Pancreas (tissue), 10 donors: Measurements from ENCODE around the gene PMM2. TPM values are rescaled to one million over a fixed set of nuclear protein-coding genes. Genes with fewer than 3 reads are reported as not detected.
A peak's percentile ranks its signal among the peaks of the same experiment; 100 is the strongest.

Source experiments
- ATAC-seq, 4 donors: fragments of 200-7000 bp; cut with Tn5 transposase; one replicate each; pipeline versions ENCODE4 v1.8.0 to v1.9.1; 2020; ENCODE audit warnings: mild to moderate bottlenecking in 4 of 4, moderate library complexity in 4 of 4
- DNase-seq, 6 donors: peaks; one replicate each; pipeline ENCODE4 v3.0.0-alpha.2; 2020
- FAIRE-seq: peaks from 2 replicates; lab custom pipeline; 2012; peaks lifted over from hg19 to GRCh38; lab: Jason Lieb, UNC
- H3K27ac ChIP-seq, 4 donors: fragments of 200-600 bp; sonication (generic); 1 replicate in 3 of 4; 2 replicates in 1 of 4; pipeline versions ENCODE4 v1.5.0 to v1.8.0; 2020
- H3K27me3 ChIP-seq, 4 donors: fragments of 200-600 bp; one replicate each; pipeline ENCODE4 v1.8.0; 2021
- H3K36me3 ChIP-seq, 3 donors: fragments of 200-600 bp; sonication (generic) in 1 of 3; one replicate each; pipeline versions ENCODE4 v1.5.0 to v1.8.0; 2020 to 2021
- H3K4me1 ChIP-seq, 3 donors: fragments of 200-600 bp; one replicate each; pipeline ENCODE4 v1.8.0; 2021
- H3K4me3 ChIP-seq, 4 donors: fragments of 200-600 bp; sonication (generic) in 2 of 4; one replicate each; pipeline versions ENCODE4 v1.5.0 to v1.8.0; 2020 to 2021
- H3K9me3 ChIP-seq, 4 donors: fragments of 200-600 bp; one replicate each; pipeline ENCODE4 v1.8.0; 2021
- CTCF ChIP-seq, 4 donors: fragments of 200-600 bp; sonication (generic) in 3 of 4; IDR thresholded peaks; one replicate each; pipeline versions ENCODE4 v1.5.0 to v1.8.0; 2021; ENCODE audit warnings: antibody characterized with exemption in 4 of 4
- WGBS, 2 donors: extraction: QIAGEN DNeasy Blood & Tissue Kit; methylation state at CpG; one replicate each; pipeline ENCODE4 v1.1.7; 2013; 5-methylcytosine and 5-hydroxymethylcytosine counted together
- intact Hi-C, 3 donors: fragments of 100-400 bp; cut with DNase I; formaldehyde crosslinking; loops; one replicate each; pipeline versions ENCODE4 v1.11.1 to v1.14.2; 2022
- polyA plus RNA-seq, 2 donors: library from polyadenylated mRNA; stranded (reverse); fragments of 200-250 nt; gene quantifications; one replicate each; pipeline ENCODE4 v1.2.3, GENCODE V29; 2013
- total RNA-seq, 6 donors: library from RNA; stranded (reverse); fragmentation: NEBNext Ultra II Directional in 4 of 6; extraction: Animal tissue kit (Norgen Biotek cat#: 25700) in 4 of 6; gene quantifications; one replicate each; pipeline versions ENCODE4 v1.2.1 to v1.2.4, GENCODE V29; 2021 to 2023
- donor health status: healthy with polysubstance abuse.
- donor health status: DM: no; HTN: no; CAD: no; lungs with moderate emphysema.
- donor health status: DM: no; HTN: no; CAD: no.
- donor health status: control.
- donor health status: control.
- donor health status: Bipolar disorder and iron deficiency.
- donor health status: DM: yes; HTN: yes; CAD: no.
- donor health status: DM: no; HTN: no; CAD: no.
- donor health status: DM: no; HTN: no; CAD: no.
- donor health status: DM: yes; HTN: yes; CAD: no.

Gene PMM2
- total and polyA plus RNA-seq, 8 donors = 19.2 to 40.3 (median 28.7) TPM

- H3K9me3 ChIP-seq = no peaks in the 10 kb centered on the region
- DNase-seq (peak in 3 of 6 donors; percentile 23 to 38 (median 32)), ATAC-seq (peak in 3 of 4 donors; percentile 64 to 78 (median 76)), FAIRE-seq (no peak)
- H3K36me3 ChIP-seq = no peaks in the 10 kb centered on the region
- no peak overlapping the region for H3K4me3 ChIP-seq
- peak overlapping the region in 1 of 4 donors; percentile 36 for H3K27ac ChIP-seq
- no peak for TF ChIP-seq CTCF (IDR thresholded peaks at IDR 0.05)
- WGBS, 2 donors = 46 to 51% methylated on average over 9 of the region's 9 CpGs
- no peaks in the 10 kb centered on the region for H3K27me3 ChIP-seq
- H3K4me1 ChIP-seq = peaks cover 4 to 16% (median 6%) of the 10 kb centered on the region in 3 donors
- intact Hi-C loops = no loop called here
Measured at GRCh38 chr16:8753416-8754054, 44.1 kb upstream of the PMM2 start.

DNA sequence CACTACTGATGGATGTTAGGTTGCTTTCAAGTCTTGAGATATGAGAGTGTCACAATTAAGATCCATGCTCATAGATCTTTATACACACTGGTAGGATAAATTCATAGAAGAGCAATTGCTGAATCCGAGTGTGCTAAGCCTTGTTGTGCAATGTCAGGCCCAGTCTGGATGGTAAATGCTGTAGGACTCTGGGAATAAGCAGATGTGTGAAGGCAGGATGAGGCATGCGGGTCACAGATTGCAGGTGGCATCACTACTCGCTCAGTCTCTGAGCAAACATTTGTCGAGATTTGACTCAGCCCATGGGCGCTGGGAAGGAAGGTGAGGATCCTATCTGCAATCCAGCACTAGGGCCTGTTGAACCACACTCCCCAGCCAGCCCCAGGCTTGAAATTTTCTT, 40.9 kb upstream of the PMM2 start:
- FAIRE-seq = no peak
- intact Hi-C loops = no loop called here
- TF ChIP-seq CTCF (IDR thresholded peaks at IDR 0.05) = no peak
- no peak for DNase-seq
- H3K9me3 ChIP-seq = no peaks in the 10 kb centered on the region
- H3K27ac ChIP-seq = no peak overlapping the region
- ATAC-seq = no peak
- peaks cover 0 to 15% (median 0%) of the 10 kb centered on the region in 3 donors for H3K36me3 ChIP-seq
- no peak overlapping the region for H3K4me3 ChIP-seq
- H3K27me3 ChIP-seq = no peaks in the 10 kb centered on the region
- 88 to 89% methylated on average over 5 of the region's 5 CpGs for WGBS, 2 donors
- peaks cover 4 to 11% (median 6%) of the 10 kb centered on the region in 3 donors for H3K4me1 ChIP-seq

DNA sequence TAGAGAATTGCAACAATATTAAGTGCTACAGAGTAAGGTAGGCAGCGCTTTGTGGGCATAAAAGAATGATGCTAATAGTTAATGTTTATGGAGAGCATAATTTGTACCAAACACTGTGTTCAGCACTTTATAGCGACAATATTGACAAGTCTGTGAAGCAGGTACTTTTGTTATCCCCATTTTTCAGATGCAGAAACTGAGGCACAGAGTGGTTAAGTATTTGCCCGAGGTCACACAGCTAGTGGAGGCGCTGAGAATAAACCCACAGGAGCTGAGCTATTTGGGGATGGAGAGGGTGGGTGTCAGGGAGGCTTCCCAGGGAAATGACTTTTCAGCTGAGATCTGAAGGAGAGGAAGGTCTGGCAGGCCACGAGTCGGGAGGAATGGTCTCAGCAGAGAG, 39.6 kb upstream of the PMM2 start:
- TF ChIP-seq CTCF (IDR thresholded peaks at IDR 0.05) = no peak
- ATAC-seq (no peak), DNase-seq (no peak), FAIRE-seq (no peak)
- Histone ChIP-seq H3K9me3 (no peaks in the 10 kb centered on the region), H3K27me3 (no peaks in the 10 kb centered on the region), H3K36me3 (peaks cover 0 to 15% (median 0%) of the 10 kb centered on the region in 3 donors), H3K4me1 (no peaks in the 10 kb centered on the region), H3K27ac (no peak overlapping the region), H3K4me3 (no peak overlapping the region)
- intact Hi-C loops = no loop called here
- WGBS, 2 donors = 93 to 96% methylated on average over 6 of the region's 6 CpGs

GRCh38 chr16:8760021-8760420, 37.6 kb upstream of the PMM2 start:
- DNase-seq (peak in 1 of 6 donors; percentile 15), FAIRE-seq (no peak), ATAC-seq (no peak)
- H3K27ac ChIP-seq = no peak overlapping the region
- intact Hi-C loops = no loop called here
- no peaks in the 10 kb centered on the region for H3K27me3 ChIP-seq
- peaks cover 0 to 24% (median 0%) of the 10 kb centered on the region in 3 donors for H3K36me3 ChIP-seq
- H3K4me3 ChIP-seq = no peak overlapping the region
- H3K9me3 ChIP-seq = no peaks in the 10 kb centered on the region
- TF ChIP-seq CTCF (IDR thresholded peaks at IDR 0.05) = no peak
- H3K4me1 ChIP-seq = no peaks in the 10 kb centered on the region
- WGBS, 2 donors = 89 to 90% methylated on average over 10 of the region's 10 CpGs

DNA sequence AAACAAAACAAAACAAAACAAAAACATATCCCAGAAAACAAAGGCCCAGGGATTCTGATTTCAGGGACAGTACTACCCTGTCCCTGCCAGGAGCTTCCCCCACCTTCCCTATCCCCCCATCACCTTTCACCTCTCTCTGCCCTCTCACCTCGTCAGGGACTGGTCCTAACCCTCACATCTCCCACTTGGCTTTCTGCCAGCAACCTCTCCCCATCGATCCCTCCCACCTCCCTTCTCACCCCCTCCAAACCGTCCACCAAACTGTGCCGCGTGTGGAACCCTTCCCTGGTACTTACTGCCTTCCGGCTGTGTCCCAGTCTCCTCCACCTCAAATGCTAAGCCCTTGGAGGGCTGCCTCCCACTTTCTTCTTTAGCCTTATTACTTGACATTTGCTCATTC, 36.6 kb upstream of the PMM2 start:
- H3K4me3 ChIP-seq = no peak overlapping the region
- no peaks in the 10 kb centered on the region for H3K27me3 ChIP-seq
- ATAC-seq = peak in 1 of 4 donors; percentile 21
- no peak for TF ChIP-seq CTCF (IDR thresholded peaks at IDR 0.05)
- no peaks in the 10 kb centered on the region for H3K4me1 ChIP-seq
- no peak for FAIRE-seq
- peak in 1 of 6 donors; percentile 22 for DNase-seq
- no peaks in the 10 kb centered on the region for H3K9me3 ChIP-seq
- H3K36me3 ChIP-seq = peaks cover 0 to 33% (median 0%) of the 10 kb centered on the region in 3 donors
- intact Hi-C loops = no loop called here
- WGBS, 2 donors = 77 to 82% methylated on average over 6 of the region's 6 CpGs
- H3K27ac ChIP-seq = no peak overlapping the region
